HCT116 (cell line): ENCODE data around the gene MAST4. TPM values are rescaled to one million over a fixed set of nuclear protein-coding genes. Genes with fewer than 3 reads are reported as not detected.

Experiments
- ATAC-seq: fragments of 200-7000 bp; cut with Tn5 transposase; 2 replicates; pipeline ENCODE4 v1.9.1; 2020; ENCODE audit warnings: mild to moderate bottlenecking, moderate library complexity
- BruUV-seq: library from RNA; stranded (reverse); fragments of 400-500 nt; replicated peaks from 2 replicates; lab custom pipeline; 2021; lab: Mats Ljungman, UMichigan
- CTCF ChIA-PET: fragments of 300-600 bp; sonication (Branson Sonifier 250); formaldehyde crosslinking; loops from one replicate; lab custom pipeline; 2021; ENCODE audit warnings: antibody characterized with exemption; lab: Charles Lee
- POLR2A ChIA-PET: fragments of 300-600, 350-600 bp; sonication (Branson Sonifier 250); formaldehyde crosslinking; loops from one replicate; lab custom pipeline; 2021; ENCODE audit warnings: antibody characterized with exemption; lab: Charles Lee
- RAD21 ChIA-PET, 2 experiments: fragments of 300-600 bp; sonication (Branson Sonifier 250); formaldehyde crosslinking; loops; one replicate each; lab custom pipeline; 2023; ENCODE audit warnings: low total read pairs in 2 of 2; ENCODE audit not compliant: uncharacterized antibody in 2 of 2, unreplicated experiment in 2 of 2, low non-redundant PET in 1 of 2; lab: Charles Lee
- DNase-seq: peaks from one replicate; pipeline ENCODE4 v3.0.0-alpha.2; 2010; ENCODE audit warnings: low read depth, low spot score
- H2AFZ ChIP-seq: fragments of 200-600 bp; shearing (Covaris generic), sonication (generic); 2 replicates; pipeline ENCODE4 v1.6.1; 2017; ENCODE audit warnings: low read depth, mixed run types, mixed read lengths, antibody characterized with exemption, low read length; ENCODE audit not compliant: poor library complexity, severe bottlenecking
- H3K27ac ChIP-seq: 2 replicates; pipeline ENCODE4 v1.5.1; 2012; ENCODE audit warnings: low read depth, low read length
- H3K27me3 ChIP-seq: fragments of 200-600 bp; sonication (generic); 2 replicates; pipeline ENCODE4 v1.6.1; 2016; ENCODE audit warnings: mixed run types, low read length, mixed read lengths; ENCODE audit not compliant: insufficient read depth
- H3K36me3 ChIP-seq, 2 experiments: fragments of 200-500 bp in 1 of 2; fragments of 200-600 bp in 1 of 2; sonication (Bioruptor generic) in 1 of 2; sonication (generic) in 1 of 2; 2 replicates each; pipeline versions ENCODE4 v1.5.1 to v1.6.1; 2014 to 2016; ENCODE audit warnings: low read length in 2 of 2, inconsistent platforms in 1 of 2, mixed read lengths in 1 of 2, mixed run types in 1 of 2; ENCODE audit not compliant: insufficient read depth in 2 of 2, control insufficient read depth in 1 of 2
- H3K4me1 ChIP-seq, 2 experiments: fragments of 200-600 bp in 1 of 2; sonication (generic) in 1 of 2; 2 replicates each; pipeline versions ENCODE4 v1.5.1 to v1.6.1; 2012 to 2017; ENCODE audit warnings: low read length in 2 of 2, inconsistent platforms in 1 of 2, mild to moderate bottlenecking in 1 of 2, mixed read lengths in 1 of 2, mixed run types in 1 of 2, moderate library complexity in 1 of 2; ENCODE audit not compliant: insufficient read depth in 2 of 2, control insufficient read depth in 1 of 2
- H3K4me2 ChIP-seq: fragments of 200-600 bp; sonication (generic); 2 replicates; pipeline ENCODE4 v1.6.1; 2017; ENCODE audit warnings: mixed run types, low read length, mixed read lengths
- H3K4me3 ChIP-seq, 2 experiments: fragments of 200-600 bp in 1 of 2; sonication (generic) in 1 of 2; replicated peaks in 1 of 2; 2 replicates each; pipeline ENCODE4 v1.5.1; 2011 to 2016; ENCODE audit warnings: low read length in 2 of 2, control low read depth in 1 of 2, low read depth in 1 of 2, mild to moderate bottlenecking in 1 of 2, mixed read lengths in 1 of 2, mixed run types in 1 of 2
- H3K79me2 ChIP-seq: fragments of 200-600 bp; sonication (generic); 2 replicates; pipeline ENCODE4 v1.6.1; 2017; ENCODE audit warnings: mild to moderate bottlenecking, mixed run types, low read length, moderate library complexity, mixed read lengths; ENCODE audit not compliant: insufficient read depth
- H3K9ac ChIP-seq: fragments of 200-600 bp; sonication (generic); 2 replicates; pipeline ENCODE4 v1.6.1; 2016; ENCODE audit warnings: low read length, mixed read lengths
- H3K9me2 ChIP-seq: fragments of 200-600 bp; sonication (generic), shearing (Covaris generic); 2 replicates; pipeline ENCODE4 v1.6.1; 2017; ENCODE audit warnings: mixed run types, mild to moderate bottlenecking, moderate library complexity; ENCODE audit not compliant: insufficient read depth
- H3K9me3 ChIP-seq, 2 experiments: fragments of 200-500 bp in 1 of 2; fragments of 200-600 bp in 1 of 2; sonication (Bioruptor generic) in 1 of 2; sonication (generic) in 1 of 2; 2 replicates each; pipeline ENCODE4 v1.6.1; 2014 to 2017; ENCODE audit warnings: low read length in 2 of 2, mixed read lengths in 2 of 2, inconsistent platforms in 1 of 2, low read depth in 1 of 2, mild to moderate bottlenecking in 1 of 2, mixed run types in 1 of 2, moderate library complexity in 1 of 2; ENCODE audit not compliant: control insufficient read depth in 1 of 2, insufficient read depth in 1 of 2
- H4K20me1 ChIP-seq: fragments of 200-600 bp; sonication (generic), shearing (Covaris generic); 2 replicates; pipeline ENCODE4 v1.6.1; 2017; ENCODE audit warnings: mixed run types, mild to moderate bottlenecking, moderate library complexity; ENCODE audit not compliant: insufficient read depth
- CBX3 ChIP-seq: IDR thresholded peaks from 2 replicates; pipeline ENCODE4 v1.6.1; 2012; ENCODE audit warnings: low read depth
- EZH2 ChIP-seq: fragments of 200-600 bp; sonication (generic); IDR thresholded peaks from 2 replicates; pipeline ENCODE4 v1.6.1; 2017; ENCODE audit warnings: antibody characterized with exemption, mixed run types
- EZH2phosphoT487 ChIP-seq: fragments of 200-600 bp; IDR thresholded peaks from 2 replicates; pipeline ENCODE4 v1.6.1; 2018; ENCODE audit warnings: antibody characterized with exemption, borderline replicate concordance
- POLR2AphosphoS5 ChIP-seq: IDR thresholded peaks from 2 replicates; pipeline ENCODE4 v1.6.1; 2011; ENCODE audit warnings: mild to moderate bottlenecking, low read depth, low read length, moderate library complexity
- REST ChIP-seq: IDR thresholded peaks from 2 replicates; pipeline ENCODE4 v1.6.1; 2012; ENCODE audit warnings: low read depth
- SIN3A ChIP-seq: IDR thresholded peaks from 2 replicates; pipeline ENCODE4 v1.6.1; 2012; ENCODE audit warnings: low read depth
- ZFX ChIP-seq: fragments of 450-650 bp; IDR thresholded peaks from 2 replicates; pipeline ENCODE4 v1.6.1; 2017
- intact Hi-C: fragments of 100-400 bp; cut with micrococcal nuclease; formaldehyde crosslinking; loops from 2 replicates; pipeline ENCODE4 v1.10.0; 2022
- total RNA-seq: library from RNA; stranded (reverse); gene quantifications from one replicate; pipeline ENCODE4 v1.2.1, GENCODE V29; 2021; ENCODE audit not compliant: unreplicated experiment
- TF ChIP-seq, protein P1 (sequence below): IDR thresholded peaks from 2 replicates; pipeline ENCODE4 v1.6.1; 2012
- TF ChIP-seq, protein P2 (sequence below), 3 experiments: fragments of 200-600 bp in 1 of 3; sonication (generic) in 1 of 3; IDR thresholded peaks in 2 of 3; conservative IDR thresholded peaks in 1 of 3; 2 replicates each; pipeline ENCODE4 v1.5.1; 2012 to 2017; ENCODE audit warnings: low read depth in 2 of 3, low read length in 2 of 3, antibody characterized with exemption in 1 of 3, borderline replicate concordance in 1 of 3, control low read depth in 1 of 3, mild to moderate bottlenecking in 1 of 3, mixed read lengths in 1 of 3, mixed run types in 1 of 3, moderate library complexity in 1 of 3; ENCODE audit not compliant: insufficient read depth in 1 of 3

The MAST4 gene
- total RNA-seq, 1 experiment from 2014 or later = 1.1 TPM

GRCh38 chr5:66927140-66927539 is 330.9 kb downstream of the MAST4 start:
- ATAC-seq = no peak
- POLR2A ChIA-PET = no interaction called here
- H3K9me2 ChIP-seq = no peaks in the 10 kb centered on the region
- no peaks in the 10 kb centered on the region for H3K79me2 ChIP-seq
- H3K27ac ChIP-seq = no peak overlapping the region
- no TSS peak for BruUV-seq
- H4K20me1 ChIP-seq = no peaks in the 10 kb centered on the region
- H3K4me3 ChIP-seq = no peak overlapping the region
- peaks cover 22% of the 10 kb centered on the region for H3K27me3 ChIP-seq
- intact Hi-C loops = no loop called here
- H2AFZ ChIP-seq = no peak overlapping the region
- H3K4me2 ChIP-seq = no peak overlapping the region
- H3K4me1 ChIP-seq = no peaks in the 10 kb centered on the region
- H3K9ac ChIP-seq = no peak overlapping the region
- H3K9me3 ChIP-seq = no peaks in the 10 kb centered on the region
- no peaks in the 10 kb centered on the region for H3K36me3 ChIP-seq
- TF ChIP-seq EZH2 (no peak), CBX3 (no peak), SIN3A (no peak), POLR2AphosphoS5 (no peak), REST (no peak), EZH2phosphoT487 (no peak), ZFX (no peak)
- TF ChIP-seq, protein P1, sequence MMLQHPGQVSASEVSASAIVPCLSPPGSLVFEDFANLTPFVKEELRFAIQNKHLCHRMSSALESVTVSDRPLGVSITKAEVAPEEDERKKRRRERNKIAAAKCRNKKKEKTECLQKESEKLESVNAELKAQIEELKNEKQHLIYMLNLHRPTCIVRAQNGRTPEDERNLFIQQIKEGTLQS = no peak
- TF ChIP-seq, protein P2, sequence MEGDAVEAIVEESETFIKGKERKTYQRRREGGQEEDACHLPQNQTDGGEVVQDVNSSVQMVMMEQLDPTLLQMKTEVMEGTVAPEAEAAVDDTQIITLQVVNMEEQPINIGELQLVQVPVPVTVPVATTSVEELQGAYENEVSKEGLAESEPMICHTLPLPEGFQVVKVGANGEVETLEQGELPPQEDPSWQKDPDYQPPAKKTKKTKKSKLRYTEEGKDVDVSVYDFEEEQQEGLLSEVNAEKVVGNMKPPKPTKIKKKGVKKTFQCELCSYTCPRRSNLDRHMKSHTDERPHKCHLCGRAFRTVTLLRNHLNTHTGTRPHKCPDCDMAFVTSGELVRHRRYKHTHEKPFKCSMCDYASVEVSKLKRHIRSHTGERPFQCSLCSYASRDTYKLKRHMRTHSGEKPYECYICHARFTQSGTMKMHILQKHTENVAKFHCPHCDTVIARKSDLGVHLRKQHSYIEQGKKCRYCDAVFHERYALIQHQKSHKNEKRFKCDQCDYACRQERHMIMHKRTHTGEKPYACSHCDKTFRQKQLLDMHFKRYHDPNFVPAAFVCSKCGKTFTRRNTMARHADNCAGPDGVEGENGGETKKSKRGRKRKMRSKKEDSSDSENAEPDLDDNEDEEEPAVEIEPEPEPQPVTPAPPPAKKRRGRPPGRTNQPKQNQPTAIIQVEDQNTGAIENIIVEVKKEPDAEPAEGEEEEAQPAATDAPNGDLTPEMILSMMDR (IDR thresholded peaks at IDR 0.05 in 2 of 3, conservative IDR thresholded peaks at IDR 0.05 in 1 of 3; ENCODE audit: borderline replicate concordance in 1 of 3, insufficient read depth in 1 of 3, low read depth in 2 of 3, low read length in 2 of 3) = no peak
- DNase-seq = no peak
- CTCF ChIA-PET = no interaction called here
- RAD21 ChIA-PET = no interaction called here
